ENCODE measurements around the gene SBK2.

SBK2 gene

DNA sequence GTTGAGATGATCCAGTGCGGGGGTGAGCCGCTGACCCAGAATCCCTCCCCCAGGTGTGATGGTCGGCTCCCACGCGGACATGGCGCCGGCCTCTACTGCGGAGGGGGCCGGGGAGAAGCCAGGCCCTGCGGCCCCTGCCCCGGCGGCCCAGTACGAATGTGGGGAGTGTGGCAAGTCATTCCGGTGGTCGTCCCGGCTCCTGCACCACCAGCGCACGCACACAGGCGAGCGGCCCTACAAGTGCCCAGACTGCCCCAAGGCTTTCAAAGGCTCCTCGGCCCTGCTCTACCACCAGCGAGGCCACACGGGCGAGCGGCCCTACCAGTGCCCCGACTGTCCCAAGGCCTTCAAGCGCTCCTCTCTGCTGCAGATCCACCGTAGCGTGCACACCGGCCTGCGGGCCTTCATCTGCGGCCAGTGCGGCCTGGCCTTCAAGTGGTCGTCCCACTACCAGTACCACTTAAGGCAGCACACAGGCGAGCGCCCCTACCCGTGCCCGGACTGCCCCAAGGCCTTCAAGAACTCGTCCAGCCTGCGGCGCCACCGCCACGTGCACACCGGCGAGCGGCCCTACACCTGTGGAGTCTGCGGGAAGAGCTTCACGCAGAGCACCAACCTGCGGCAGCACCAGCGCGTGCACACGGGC is 55.7 kb downstream of the SBK2 start:
- TF ChIP-seq MYC (IDR thresholded peaks at IDR 0.05; ENCODE audit: low read depth, low read length) (no peak), POLR2A (IDR thresholded peaks at IDR 0.05; ENCODE audit: extremely low read depth, insufficient read length) (no peak)
- TF ChIP-seq, protein P1, sequence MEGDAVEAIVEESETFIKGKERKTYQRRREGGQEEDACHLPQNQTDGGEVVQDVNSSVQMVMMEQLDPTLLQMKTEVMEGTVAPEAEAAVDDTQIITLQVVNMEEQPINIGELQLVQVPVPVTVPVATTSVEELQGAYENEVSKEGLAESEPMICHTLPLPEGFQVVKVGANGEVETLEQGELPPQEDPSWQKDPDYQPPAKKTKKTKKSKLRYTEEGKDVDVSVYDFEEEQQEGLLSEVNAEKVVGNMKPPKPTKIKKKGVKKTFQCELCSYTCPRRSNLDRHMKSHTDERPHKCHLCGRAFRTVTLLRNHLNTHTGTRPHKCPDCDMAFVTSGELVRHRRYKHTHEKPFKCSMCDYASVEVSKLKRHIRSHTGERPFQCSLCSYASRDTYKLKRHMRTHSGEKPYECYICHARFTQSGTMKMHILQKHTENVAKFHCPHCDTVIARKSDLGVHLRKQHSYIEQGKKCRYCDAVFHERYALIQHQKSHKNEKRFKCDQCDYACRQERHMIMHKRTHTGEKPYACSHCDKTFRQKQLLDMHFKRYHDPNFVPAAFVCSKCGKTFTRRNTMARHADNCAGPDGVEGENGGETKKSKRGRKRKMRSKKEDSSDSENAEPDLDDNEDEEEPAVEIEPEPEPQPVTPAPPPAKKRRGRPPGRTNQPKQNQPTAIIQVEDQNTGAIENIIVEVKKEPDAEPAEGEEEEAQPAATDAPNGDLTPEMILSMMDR (IDR thresholded peaks at IDR 0.05; ENCODE audit: low read depth, low read length), result no peak
- TF ChIP-seq, protein P2, sequence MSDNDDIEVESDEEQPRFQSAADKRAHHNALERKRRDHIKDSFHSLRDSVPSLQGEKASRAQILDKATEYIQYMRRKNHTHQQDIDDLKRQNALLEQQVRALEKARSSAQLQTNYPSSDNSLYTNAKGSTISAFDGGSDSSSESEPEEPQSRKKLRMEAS (IDR thresholded peaks at IDR 0.05; ENCODE audit: low read depth, low read length), result no peak
- DNase-seq (ENCODE audit: low read depth), result no peak
- no peak overlapping the region for H3K4me3 ChIP-seq (ENCODE audit: low read depth, low read length)

DNA sequence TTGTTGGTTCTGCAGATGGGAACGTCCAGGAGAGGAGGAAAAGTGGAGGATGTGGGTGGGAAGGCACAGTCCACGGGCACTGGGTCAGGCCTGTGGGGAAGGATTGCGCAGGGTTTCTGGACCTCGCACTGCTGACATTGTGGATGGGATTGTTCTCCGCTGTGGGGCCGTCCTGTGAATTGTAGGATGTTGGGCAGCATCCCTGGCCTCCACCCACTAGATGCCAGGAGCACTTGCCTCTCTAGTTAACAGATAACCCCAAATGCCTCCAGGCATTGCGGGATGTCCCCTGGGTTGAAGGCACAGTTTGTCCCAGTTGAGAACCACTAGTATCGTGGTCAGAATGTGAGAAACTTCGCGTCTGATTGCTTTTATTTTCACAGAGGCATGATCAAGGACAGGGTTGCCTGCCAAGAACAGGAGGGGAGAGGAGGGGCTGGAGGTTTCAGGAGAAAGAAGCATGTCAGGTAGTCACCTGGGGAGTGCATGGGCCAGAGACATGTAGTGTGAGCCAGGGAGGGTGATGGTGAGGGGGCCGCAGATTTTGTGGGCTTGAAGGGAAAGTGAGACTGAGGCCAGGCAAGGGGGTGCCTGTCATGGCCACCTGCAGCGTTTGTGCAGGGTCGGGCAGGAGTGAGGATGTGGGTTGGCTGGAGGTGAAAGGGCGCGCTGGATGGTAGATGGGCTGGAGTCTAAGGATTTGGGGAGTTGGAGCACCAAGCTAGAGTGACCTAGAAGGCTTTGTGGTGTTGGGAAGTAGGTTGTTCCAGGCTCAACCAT is 57.3 kb downstream of the SBK2 start:
- TF ChIP-seq, protein P2 (IDR thresholded peaks at IDR 0.05; ENCODE audit: low read depth, low read length), result no peak
- TF ChIP-seq POLR2A (IDR thresholded peaks at IDR 0.05; ENCODE audit: extremely low read depth, insufficient read length), result no peak
- no peak for TF ChIP-seq MYC (IDR thresholded peaks at IDR 0.05; ENCODE audit: low read depth, low read length)
- TF ChIP-seq, protein P1 (IDR thresholded peaks at IDR 0.05; ENCODE audit: low read depth, low read length), result no peak
- no peak for DNase-seq (ENCODE audit: low read depth)
- H3K4me3 ChIP-seq (ENCODE audit: low read depth, low read length), result no peak overlapping the region

DNA sequence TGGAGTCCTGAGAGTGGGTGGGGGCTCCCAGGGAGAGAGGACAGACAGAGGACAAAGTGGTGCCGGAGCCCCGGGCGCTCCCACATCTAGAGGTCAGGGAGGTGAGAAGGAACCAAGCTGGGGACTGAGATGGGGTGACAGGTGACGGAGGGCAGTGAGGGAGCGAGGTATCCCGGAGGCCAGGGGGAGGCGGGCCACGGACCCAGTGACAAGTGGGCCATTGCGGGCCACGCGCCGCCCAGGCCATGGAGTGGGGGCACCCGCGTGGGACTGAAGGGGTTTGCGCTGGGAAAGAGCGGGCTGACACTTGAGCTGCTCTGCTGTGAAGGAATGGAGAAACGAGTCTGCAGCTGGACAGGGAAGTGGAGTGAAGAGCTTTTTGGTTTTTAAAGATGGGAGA is 57.9 kb downstream of the SBK2 start:
- no peak overlapping the region for H3K4me3 ChIP-seq (ENCODE audit: low read depth, low read length)
- no peak for TF ChIP-seq MYC (IDR thresholded peaks at IDR 0.05; ENCODE audit: low read depth, low read length)
- TF ChIP-seq POLR2A (IDR thresholded peaks at IDR 0.05; ENCODE audit: extremely low read depth, insufficient read length), result no peak
- TF ChIP-seq, protein P1 (IDR thresholded peaks at IDR 0.05; ENCODE audit: low read depth, low read length), result no peak
- TF ChIP-seq, protein P2 (IDR thresholded peaks at IDR 0.05; ENCODE audit: low read depth, low read length), result no peak
- no peak for DNase-seq (ENCODE audit: low read depth)

Data from NB4 (cell line).